H9 (cell line): ENCODE results near the gene FNDC3B. TPM values are rescaled to one million over a fixed set of nuclear protein-coding genes. Genes with fewer than 3 reads are reported as not detected.

Experiments
- DNase-seq: peaks from one replicate; pipeline ENCODE4 v3.0.0-alpha.2; 2017
- H2AFZ ChIP-seq: one replicate; pipeline ENCODE4 v1.6.1; 2013; ENCODE audit warnings: mild to moderate bottlenecking, low read length, control low read depth, moderate library complexity
- H2AK5ac ChIP-seq: 2 replicates; pipeline ENCODE4 v1.6.1; 2013; ENCODE audit warnings: low read length, control low read depth, mixed read lengths; ENCODE audit not compliant: insufficient read length
- H2BK120ac ChIP-seq: one replicate; pipeline ENCODE4 v1.6.1; 2013; ENCODE audit warnings: low read depth, mild to moderate bottlenecking, low read length, control low read depth, inconsistent platforms; ENCODE audit not compliant: poor library complexity, severe bottlenecking
- H2BK12ac ChIP-seq: 2 replicates; pipeline ENCODE4 v1.6.1; 2013; ENCODE audit warnings: low read length, control low read depth, mixed read lengths, low read depth; ENCODE audit not compliant: insufficient read length
- H2BK15ac ChIP-seq: 2 replicates; pipeline ENCODE4 v1.6.1; 2013; ENCODE audit warnings: low read depth, low read length, control low read depth
- H2BK20ac ChIP-seq: one replicate; pipeline ENCODE4 v1.6.1; 2013; ENCODE audit warnings: low read depth, mild to moderate bottlenecking, low read length, control low read depth, inconsistent platforms; ENCODE audit not compliant: poor library complexity, severe bottlenecking
- H2BK5ac ChIP-seq: 2 replicates; pipeline ENCODE4 v1.6.1; 2013; ENCODE audit warnings: low read length, control low read depth, mixed read lengths; ENCODE audit not compliant: insufficient read length
- H3K14ac ChIP-seq: 2 replicates; pipeline ENCODE4 v1.6.1; 2013; ENCODE audit warnings: low read length, control low read depth; ENCODE audit not compliant: insufficient read depth
- H3K18ac ChIP-seq: 2 replicates; pipeline ENCODE4 v1.6.1; 2013; ENCODE audit warnings: low read depth, mild to moderate bottlenecking, mixed read lengths, low read length, control low read depth; ENCODE audit not compliant: insufficient read length
- H3K23ac ChIP-seq: 2 replicates; pipeline ENCODE4 v1.6.1; 2013; ENCODE audit warnings: low read length, control low read depth, mixed read lengths, low read depth; ENCODE audit not compliant: insufficient read length
- H3K23me2 ChIP-seq: 2 replicates; pipeline ENCODE4 v1.6.1; 2013; ENCODE audit warnings: low read depth, mild to moderate bottlenecking, mixed read lengths, low read length, control low read depth; ENCODE audit not compliant: insufficient read length, poor library complexity, severe bottlenecking
- H3K27ac ChIP-seq: 2 replicates; pipeline ENCODE4 v1.5.1; 2013; ENCODE audit warnings: low read length, control low read depth, mixed read lengths, low read depth; ENCODE audit not compliant: insufficient read length
- H3K27me3 ChIP-seq: 2 replicates; pipeline ENCODE4 v1.6.1; 2013; ENCODE audit warnings: low read length, control low read depth, inconsistent platforms; ENCODE audit not compliant: insufficient read depth
- H3K4ac ChIP-seq: 2 replicates; pipeline ENCODE4 v1.6.1; 2013; ENCODE audit warnings: low read depth, mild to moderate bottlenecking, control low read depth, inconsistent platforms, low read length, moderate library complexity
- H3K4me1 ChIP-seq: 2 replicates; pipeline ENCODE4 v1.6.1; 2013; ENCODE audit warnings: low read length, control low read depth, inconsistent platforms; ENCODE audit not compliant: insufficient read depth
- H3K4me2 ChIP-seq: 2 replicates; pipeline ENCODE4 v1.6.1; 2013; ENCODE audit warnings: low read length, control low read depth, mixed read lengths; ENCODE audit not compliant: insufficient read length, insufficient read depth
- H3K56ac ChIP-seq: 2 replicates; pipeline ENCODE4 v1.6.1; 2013; ENCODE audit warnings: low read depth, mild to moderate bottlenecking, mixed read lengths, low read length, control low read depth; ENCODE audit not compliant: insufficient read length
- H3K79me1 ChIP-seq: 2 replicates; pipeline ENCODE4 v1.6.1; 2013; ENCODE audit warnings: low read depth, mild to moderate bottlenecking, moderate library complexity, low read length, control low read depth, inconsistent platforms; ENCODE audit not compliant: insufficient read depth, poor library complexity, severe bottlenecking
- H3K79me2 ChIP-seq: 2 replicates; pipeline ENCODE4 v1.6.1; 2013; ENCODE audit warnings: low read length, control low read depth, inconsistent platforms; ENCODE audit not compliant: insufficient read depth
- H3K9ac ChIP-seq: 2 replicates; pipeline ENCODE4 v1.6.1; 2013; ENCODE audit warnings: low read length, control low read depth, mixed read lengths; ENCODE audit not compliant: insufficient read length; ENCODE audit errors: extremely low read depth
- H3K9me3 ChIP-seq: one replicate; pipeline ENCODE4 v1.6.1; 2013; ENCODE audit warnings: low read depth, low read length, inconsistent platforms; ENCODE audit not compliant: control insufficient read depth
- H3T11ph ChIP-seq: one replicate; pipeline ENCODE4 v1.6.1; 2013; ENCODE audit warnings: mild to moderate bottlenecking, low read length, control low read depth, inconsistent platforms
- H4K20me1 ChIP-seq: one replicate; pipeline ENCODE4 v1.6.1; 2013; ENCODE audit not compliant: control insufficient read depth, insufficient read length, insufficient read depth
- H4K5ac ChIP-seq: 2 replicates; pipeline ENCODE4 v1.6.1; 2013; ENCODE audit warnings: low read depth, mild to moderate bottlenecking, mixed read lengths, low read length, control low read depth; ENCODE audit not compliant: insufficient read length
- H4K8ac ChIP-seq: replicated peaks from 2 replicates; pipeline ENCODE4 v1.6.1; 2013; ENCODE audit warnings: low read length, control low read depth, mixed read lengths, low read depth; ENCODE audit not compliant: insufficient read length
- H4K91ac ChIP-seq: 2 replicates; pipeline ENCODE4 v1.6.1; 2013; ENCODE audit warnings: low read depth, mild to moderate bottlenecking, moderate library complexity, mixed read lengths, low read length, control low read depth; ENCODE audit not compliant: insufficient read length
- H3K27ac Mint-ChIP-seq, 3 experiments: 2 replicates in 2 of 3; 3 replicates in 1 of 3; pipeline ENCODE4 v1.8.0; 2020 to 2021; ENCODE audit warnings: mixed read lengths in 3 of 3, mild to moderate bottlenecking in 1 of 3, moderate library complexity in 1 of 3
- H3K27me3 Mint-ChIP-seq: 2 replicates; pipeline ENCODE4 v1.8.0; 2021; ENCODE audit warnings: low read depth, mild to moderate bottlenecking, moderate library complexity, mixed read lengths
- H3K36me3 Mint-ChIP-seq, 3 experiments: 2 replicates in 2 of 3; 3 replicates in 1 of 3; pipeline ENCODE4 v1.8.0; 2020 to 2021; ENCODE audit warnings: low read depth in 3 of 3, mixed read lengths in 3 of 3; ENCODE audit not compliant: insufficient read depth in 1 of 3
- H3K4me1 Mint-ChIP-seq, 2 experiments: 2 replicates each; pipeline ENCODE4 v1.8.0; 2020; ENCODE audit warnings: mixed read lengths in 2 of 2
- H3K4me3 Mint-ChIP-seq, 2 experiments: 2 replicates in 1 of 2; 3 replicates in 1 of 2; pipeline ENCODE4 v1.8.0; 2020 to 2021; ENCODE audit warnings: mild to moderate bottlenecking in 2 of 2, mixed read lengths in 2 of 2, moderate library complexity in 1 of 2
- H3K9me3 Mint-ChIP-seq, 2 experiments: 2 replicates in 1 of 2; 3 replicates in 1 of 2; pipeline ENCODE4 v1.8.0; 2020; ENCODE audit warnings: mild to moderate bottlenecking in 2 of 2, mixed read lengths in 2 of 2, moderate library complexity in 1 of 2
- WGBS: extraction: QIAGEN DNeasy Blood & Tissue Kit; methylation state at CpG from one replicate; pipeline ENCODE4 v1.1.7; 2013; ENCODE audit warnings: missing lambda C conversion rate, low lambda C conversion rate, mixed read lengths; ENCODE audit not compliant: insufficient read length; ENCODE audit errors: extremely low coverage; 5-methylcytosine and 5-hydroxymethylcytosine counted together
- total RNA-seq: library from RNA; stranded (reverse); gene quantifications from 2 replicates; pipeline ENCODE4 v1.2.1, GENCODE V29; 2021
- TF ChIP-seq, protein P1 (sequence below): fragments of 200-600 bp; sonication (generic); conservative IDR thresholded peaks from 3 replicates; pipeline ENCODE4 v1.8.0; 2021; ENCODE audit warnings: antibody characterized with exemption, mild to moderate bottlenecking

The FNDC3B gene
- total RNA-seq, 1 experiment from 2014 or later: 43.8 TPM

GRCh38 chr3:172103724-172104123 is 64.3 kb downstream of the FNDC3B start:
- Histone ChIP-seq H2BK5ac (no peak overlapping the region), H4K20me1 (no peaks in the 10 kb centered on the region), H4K8ac (no peak overlapping the region), H2BK12ac (no peak overlapping the region), H3K27me3 (no peaks in the 10 kb centered on the region), H4K91ac (no peak overlapping the region), H3K56ac (no peak overlapping the region), H3T11ph (no peak overlapping the region), H3K27ac (peak overlapping the region; percentile 61), H3K23me2 (no peaks in the 10 kb centered on the region), H3K9ac (no peak overlapping the region), H2BK20ac (no peak overlapping the region), H2BK15ac (no peak overlapping the region), H3K4ac (no peak overlapping the region), H3K4me1 (peaks cover 11% of the 10 kb centered on the region), H3K79me1 (peaks cover 11% of the 10 kb centered on the region), H2BK120ac (no peak overlapping the region), H3K18ac (no peak overlapping the region), H3K4me2 (no peak overlapping the region), H4K5ac (no peak overlapping the region), H3K79me2 (peaks cover 15% of the 10 kb centered on the region; the same call in 1 of the 2 replicates), H2AFZ (no peak overlapping the region), H3K9me3 (no peaks in the 10 kb centered on the region), H3K23ac (no peak overlapping the region), H2AK5ac (peak overlapping the region; percentile 30), H3K14ac (no peak overlapping the region)
- Mint-ChIP-seq H3K4me1 (peaks cover 66 to 70% of the 10 kb centered on the region in 2 experiments), H3K27me3 (no peaks in the 10 kb centered on the region), H3K4me3 (no peak overlapping the region), H3K36me3 (no peaks in the 10 kb centered on the region), H3K9me3 (no peaks in the 10 kb centered on the region), H3K27ac (peak overlapping the region in 2 of 3 experiments; percentile 68 to 78; a peak in 4 of 7 replicates)
- no CpG with 5 or more reads among the region's 2 CpGs for WGBS
- DNase-seq: no peak
- TF ChIP-seq, protein P1, sequence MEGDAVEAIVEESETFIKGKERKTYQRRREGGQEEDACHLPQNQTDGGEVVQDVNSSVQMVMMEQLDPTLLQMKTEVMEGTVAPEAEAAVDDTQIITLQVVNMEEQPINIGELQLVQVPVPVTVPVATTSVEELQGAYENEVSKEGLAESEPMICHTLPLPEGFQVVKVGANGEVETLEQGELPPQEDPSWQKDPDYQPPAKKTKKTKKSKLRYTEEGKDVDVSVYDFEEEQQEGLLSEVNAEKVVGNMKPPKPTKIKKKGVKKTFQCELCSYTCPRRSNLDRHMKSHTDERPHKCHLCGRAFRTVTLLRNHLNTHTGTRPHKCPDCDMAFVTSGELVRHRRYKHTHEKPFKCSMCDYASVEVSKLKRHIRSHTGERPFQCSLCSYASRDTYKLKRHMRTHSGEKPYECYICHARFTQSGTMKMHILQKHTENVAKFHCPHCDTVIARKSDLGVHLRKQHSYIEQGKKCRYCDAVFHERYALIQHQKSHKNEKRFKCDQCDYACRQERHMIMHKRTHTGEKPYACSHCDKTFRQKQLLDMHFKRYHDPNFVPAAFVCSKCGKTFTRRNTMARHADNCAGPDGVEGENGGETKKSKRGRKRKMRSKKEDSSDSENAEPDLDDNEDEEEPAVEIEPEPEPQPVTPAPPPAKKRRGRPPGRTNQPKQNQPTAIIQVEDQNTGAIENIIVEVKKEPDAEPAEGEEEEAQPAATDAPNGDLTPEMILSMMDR: no peak
